MV-4-11 (cell line): ENCODE data around the gene GAS5.
"Not testable (repeated sequence)": the region's sequence is repeated elsewhere in the genome, so short reads cannot be mapped to it uniquely, and the experiment has no call there.

Source experiments
- DNase-seq: peaks from one replicate; lab custom pipeline; 2025; lab: John Stamatoyannopoulos, UW

The GAS5 gene

DNA sequence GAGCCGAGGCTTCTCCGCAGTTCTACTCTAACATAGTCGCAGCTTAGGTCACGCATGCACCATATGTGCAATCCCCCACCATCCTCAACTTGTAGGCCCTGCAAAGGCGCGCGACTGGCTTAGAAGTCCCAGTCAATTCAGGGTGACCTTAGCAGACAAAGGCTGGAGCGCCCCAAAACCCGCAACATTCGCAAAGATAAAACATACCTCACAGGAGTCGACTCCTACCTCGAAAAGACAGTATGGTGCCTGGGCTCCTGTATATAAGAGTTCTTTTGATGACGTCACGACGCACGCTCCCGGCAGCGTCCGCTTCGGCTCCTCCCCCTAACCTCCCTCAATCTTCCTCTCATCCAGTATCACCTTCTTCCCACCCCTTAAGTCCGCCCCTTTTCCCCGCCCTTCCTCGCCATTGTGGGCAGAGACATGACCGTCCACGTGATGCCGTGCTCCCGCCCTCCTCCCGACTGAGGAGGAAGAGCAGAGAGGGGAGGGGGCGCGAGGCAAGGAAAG, at the start of gene GAS5:
GAS5 (minus strand) TSS at position 237 of the 513 bp plus-strand sequence.
- peak; percentile 98 for DNase-seq

DNA sequence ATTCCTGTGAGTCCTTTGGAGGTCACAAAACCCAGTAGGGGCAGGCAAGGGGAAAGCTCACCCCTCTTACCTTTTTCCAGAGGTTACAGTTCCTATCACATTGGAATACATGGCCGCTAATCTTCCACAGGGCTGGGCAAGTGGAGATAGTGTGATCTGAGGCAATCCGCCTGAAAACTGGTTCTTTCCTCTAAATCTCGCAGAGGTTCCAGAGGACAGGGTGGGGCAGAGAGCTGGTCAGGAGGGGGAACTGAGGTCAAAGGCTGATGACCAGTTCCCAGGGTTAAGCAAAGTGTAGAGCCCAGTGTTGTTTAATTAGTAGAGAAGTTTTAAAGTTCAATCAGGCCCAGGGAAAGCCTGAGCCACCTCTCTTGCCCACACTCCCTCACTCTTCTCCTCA, 49.4 kb upstream of the GAS5 start, which contains the start of gene SERPINC1:
SERPINC1 (minus strand) TSS at position 179 of the 400 bp plus-strand sequence; CDS start at position 111, 68 bp downstream.
- DNase-seq, result no peak

DNA sequence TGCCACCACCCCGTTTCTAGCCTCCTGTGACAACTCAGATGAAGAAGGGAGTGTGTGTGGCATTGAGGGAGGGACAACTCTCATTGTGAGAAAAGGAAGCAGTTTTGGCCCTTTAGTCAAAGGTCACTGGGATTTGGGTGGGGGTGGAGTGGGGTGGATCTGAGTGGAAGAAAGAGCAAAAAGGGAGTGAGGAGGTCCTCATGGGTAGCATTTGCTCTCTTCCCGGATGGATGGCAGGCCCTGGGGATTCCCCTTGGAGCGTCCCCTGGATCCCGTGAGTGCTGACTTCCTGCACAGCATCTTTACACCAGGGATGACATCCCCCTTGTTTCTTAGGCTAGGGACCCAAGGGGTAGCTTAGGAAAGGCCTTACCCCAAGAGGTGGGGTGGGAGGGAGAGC, 48.9 kb upstream of the GAS5 start:
- DNase-seq, result no peak

DNA sequence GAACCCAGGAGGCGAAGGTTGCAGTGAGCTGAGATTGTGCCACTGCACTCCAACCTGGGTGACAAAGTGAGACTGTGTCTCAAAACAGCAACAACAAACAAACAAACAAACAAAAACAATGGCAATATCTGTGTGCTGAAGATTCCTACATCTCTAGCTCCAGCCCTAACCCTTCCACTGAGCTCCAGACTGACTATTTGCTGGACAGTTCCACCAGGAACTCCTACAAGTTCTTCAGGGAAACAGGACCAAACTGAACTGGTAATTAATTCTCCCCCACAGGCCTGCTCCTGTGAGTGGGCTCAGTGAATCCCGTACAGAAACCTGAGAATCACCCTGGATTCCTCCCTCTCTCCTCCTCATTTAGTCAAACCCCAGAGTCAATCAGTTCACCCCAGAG, 47.8 kb upstream of the GAS5 start:
- no peak for DNase-seq

DNA sequence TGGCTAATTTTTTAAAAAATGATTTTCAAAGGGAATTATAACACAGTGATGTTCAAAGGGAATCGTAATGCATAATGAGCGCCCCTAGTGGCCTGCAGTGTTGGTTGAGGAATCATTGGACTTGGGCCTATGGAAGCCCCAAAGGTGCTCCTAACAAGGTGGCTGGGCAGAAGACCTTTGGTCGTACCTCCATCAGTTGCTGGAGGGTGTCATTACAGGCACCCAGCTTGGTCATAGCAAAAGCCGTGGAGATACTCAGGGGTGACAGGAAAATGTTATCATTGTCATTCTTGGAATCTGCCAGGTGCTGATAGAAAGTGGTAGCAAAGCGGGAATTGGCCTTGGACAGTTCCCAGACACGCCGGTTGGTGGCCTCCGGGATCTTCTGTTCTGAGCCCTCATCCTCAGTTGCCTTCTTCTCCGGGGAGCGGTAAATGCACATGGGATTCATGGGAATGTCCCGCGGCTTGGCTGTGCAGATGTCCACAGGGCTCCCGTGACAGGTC, 46.6 kb upstream of the GAS5 start:
- no peak for DNase-seq

DNA sequence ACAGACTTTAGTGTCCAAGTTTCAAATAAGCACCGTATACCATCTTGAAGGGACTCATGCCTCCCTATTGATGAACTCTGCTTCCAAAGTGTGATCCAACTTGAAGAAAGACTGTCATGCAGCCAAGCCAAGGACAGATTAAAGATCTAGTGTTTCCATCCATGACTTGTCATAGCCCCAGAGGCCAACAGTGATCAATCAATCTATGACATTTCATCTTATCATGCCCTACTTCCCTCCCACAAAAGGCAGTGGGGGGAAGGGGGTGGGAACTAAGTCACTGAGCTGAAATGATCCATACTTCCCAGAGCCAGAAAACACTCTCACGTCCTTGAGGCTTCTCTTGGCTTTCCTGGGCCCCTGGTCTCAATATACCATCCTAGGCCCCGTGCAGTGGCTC, 45.3 kb upstream of the GAS5 start:
- no peak for DNase-seq

DNA sequence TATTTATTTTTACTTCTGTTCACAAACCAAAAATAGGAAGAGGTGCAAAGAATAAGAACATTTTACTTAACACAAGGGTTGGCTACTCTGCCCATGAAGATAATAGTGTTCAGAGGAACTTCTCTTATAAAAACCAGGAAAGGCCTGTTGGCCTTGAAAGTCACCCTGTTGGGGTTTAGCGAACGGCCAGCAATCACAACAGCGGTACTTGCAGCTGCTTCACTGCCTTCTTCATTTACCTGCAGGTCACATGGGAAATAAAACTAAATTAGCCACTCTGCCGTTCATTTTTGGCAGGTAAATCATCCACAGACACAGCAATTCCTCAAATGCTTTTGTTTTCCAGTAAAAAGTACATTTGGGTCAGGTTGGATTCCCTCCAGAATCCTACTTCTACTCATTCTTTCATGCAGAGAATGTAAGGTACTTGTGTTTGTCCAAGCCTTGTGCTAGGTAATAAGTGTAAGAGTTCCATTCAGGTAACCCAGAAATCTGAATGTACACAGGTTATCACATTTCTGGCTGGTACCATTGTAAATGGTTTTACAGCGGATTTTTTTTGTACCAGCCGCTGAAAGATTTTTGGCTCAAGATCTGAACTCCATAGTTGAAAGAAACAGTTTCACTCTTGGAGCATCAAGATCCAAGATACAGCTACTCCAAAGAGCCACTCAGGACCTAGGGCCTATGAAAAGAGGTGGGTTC, 36.2 kb upstream of the GAS5 start:
- no peak for DNase-seq

DNA sequence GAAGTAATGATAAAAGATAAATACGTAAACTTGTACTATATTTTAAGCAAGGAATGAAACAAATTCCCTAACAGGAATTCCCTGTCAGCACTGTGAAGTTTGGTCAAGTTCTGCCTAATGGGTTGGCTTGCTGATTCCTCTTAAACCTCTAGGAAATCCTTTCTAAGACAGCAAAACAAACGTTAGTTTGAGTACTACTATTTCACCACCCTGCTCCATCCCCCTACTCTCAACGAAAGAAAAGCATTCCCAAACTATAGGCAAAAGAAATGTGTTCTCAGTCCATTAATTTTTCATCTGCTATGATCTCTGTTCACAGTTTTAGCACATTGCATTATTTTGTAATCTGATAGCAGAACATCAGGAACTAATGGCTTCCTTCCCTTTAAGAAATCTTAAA, 33.2 kb upstream of the GAS5 start:
- no peak for DNase-seq

DNA sequence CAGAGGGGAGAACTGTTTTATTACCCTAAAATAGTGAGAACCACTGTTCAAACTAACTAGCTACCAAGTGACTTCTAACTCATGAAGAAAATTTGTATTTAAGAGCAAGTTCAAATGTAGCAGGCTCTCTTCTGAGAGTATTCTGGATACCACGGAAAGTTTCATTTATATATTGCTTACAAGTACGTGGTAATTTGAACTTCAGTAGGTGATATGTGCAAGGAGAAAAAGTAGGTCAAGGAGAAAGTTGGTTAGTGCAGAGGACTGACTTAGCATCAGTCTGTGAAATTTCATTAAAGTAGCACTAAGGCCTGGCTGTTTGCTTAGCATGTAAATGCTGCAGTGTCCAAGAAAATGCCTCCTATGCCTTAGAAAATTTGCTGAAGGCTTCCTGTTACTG, 32.6 kb upstream of the GAS5 start:
- no peak for DNase-seq

DNA sequence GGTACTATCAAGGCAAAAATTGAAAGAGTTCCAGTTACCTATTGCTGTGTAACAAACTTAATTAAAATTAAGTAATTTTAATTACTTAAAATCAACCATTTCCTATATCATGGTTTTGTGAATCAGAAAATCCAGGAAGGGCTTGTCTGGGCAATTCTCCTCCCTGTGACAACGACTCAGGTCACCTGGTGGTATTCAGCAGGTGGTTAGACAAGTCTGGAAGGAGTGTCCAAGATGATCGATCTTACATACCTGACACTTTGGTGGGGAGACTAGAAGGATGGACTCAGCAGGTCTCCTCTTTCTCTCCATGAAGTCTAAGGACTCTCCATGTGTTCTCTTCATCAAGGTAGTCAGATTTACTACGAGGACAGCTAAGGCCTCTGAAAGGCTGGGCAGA, 26.4 kb upstream of the GAS5 start:
- DNase-seq, result no peak

DNA sequence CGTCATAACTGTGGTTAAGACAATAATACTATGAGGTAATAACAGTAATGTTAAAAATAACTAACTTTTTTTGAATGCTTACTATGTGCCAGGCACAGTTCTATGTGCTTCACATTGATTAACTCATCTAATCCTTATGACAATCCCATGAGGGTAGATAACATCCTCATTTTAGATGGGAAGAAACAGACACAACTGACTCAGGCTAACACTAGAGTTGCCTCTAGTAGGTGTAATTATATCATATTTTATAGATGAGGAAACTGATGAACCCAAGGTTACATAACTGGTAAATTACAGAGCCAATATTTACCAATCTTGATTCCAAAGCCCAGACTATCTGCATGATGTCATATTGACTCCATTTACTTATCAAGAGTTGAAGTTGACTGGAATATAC, 25.8 kb upstream of the GAS5 start:
- no peak for DNase-seq

DNA sequence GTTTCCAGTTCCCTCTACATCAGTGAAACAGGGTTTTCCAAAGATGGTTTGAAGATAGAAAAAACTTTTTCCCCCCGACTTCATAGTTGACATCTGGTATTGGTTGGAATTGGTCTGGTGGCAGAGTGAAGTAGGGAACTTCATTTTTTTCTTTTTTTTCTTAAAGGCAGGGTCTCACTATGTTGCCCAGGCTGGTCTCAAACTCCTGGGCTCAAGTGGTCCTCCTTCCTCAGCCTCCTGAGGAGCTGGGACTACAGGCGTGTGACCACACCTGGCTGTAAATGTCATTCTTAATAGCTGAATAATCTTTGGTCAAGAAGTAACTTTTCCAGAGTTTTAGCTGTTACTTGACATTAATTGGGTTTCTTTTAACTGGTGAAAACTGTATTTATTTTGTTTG, 22.1 kb upstream of the GAS5 start:
- DNase-seq, result no peak

DNA sequence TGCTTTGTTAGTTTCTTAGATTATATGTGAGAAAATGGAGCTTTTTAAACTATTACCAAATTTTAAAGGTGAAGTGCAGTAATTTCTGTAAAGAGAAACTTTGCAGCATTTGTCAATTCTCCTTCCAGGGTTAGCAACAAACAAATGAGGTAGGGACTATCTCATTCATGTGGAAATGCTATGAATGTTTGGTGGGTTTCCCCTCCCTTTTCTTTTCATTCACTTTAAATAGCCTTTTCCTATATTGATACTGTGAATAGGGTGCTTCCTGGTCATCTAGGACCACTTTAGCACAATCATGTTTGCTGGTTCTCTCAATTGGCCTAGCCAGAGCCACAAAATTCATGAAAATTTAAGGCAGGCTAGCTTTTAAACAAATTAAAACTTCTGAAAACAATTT, 21.0 kb upstream of the GAS5 start:
- DNase-seq, result no peak

DNA sequence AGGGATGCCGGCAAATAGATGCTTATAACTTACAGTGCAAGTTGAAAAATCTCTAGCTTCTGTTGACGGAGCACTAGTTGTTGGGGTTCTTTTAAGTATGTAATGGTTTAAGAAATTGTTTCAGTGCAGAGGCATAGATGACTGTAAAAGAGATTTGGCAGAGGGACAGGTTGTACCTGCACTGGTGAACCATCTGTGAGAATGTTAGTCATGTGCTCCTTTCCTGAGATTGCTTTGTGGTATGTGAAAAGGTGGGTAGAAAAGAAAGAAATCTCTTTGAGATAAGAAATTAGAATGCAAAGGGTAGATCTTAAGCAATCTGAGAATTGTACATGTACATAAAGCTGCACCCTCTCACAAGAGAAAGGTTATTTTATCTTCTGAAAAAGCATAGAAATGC, 19.8 kb upstream of the GAS5 start:
- DNase-seq, result no peak

DNA sequence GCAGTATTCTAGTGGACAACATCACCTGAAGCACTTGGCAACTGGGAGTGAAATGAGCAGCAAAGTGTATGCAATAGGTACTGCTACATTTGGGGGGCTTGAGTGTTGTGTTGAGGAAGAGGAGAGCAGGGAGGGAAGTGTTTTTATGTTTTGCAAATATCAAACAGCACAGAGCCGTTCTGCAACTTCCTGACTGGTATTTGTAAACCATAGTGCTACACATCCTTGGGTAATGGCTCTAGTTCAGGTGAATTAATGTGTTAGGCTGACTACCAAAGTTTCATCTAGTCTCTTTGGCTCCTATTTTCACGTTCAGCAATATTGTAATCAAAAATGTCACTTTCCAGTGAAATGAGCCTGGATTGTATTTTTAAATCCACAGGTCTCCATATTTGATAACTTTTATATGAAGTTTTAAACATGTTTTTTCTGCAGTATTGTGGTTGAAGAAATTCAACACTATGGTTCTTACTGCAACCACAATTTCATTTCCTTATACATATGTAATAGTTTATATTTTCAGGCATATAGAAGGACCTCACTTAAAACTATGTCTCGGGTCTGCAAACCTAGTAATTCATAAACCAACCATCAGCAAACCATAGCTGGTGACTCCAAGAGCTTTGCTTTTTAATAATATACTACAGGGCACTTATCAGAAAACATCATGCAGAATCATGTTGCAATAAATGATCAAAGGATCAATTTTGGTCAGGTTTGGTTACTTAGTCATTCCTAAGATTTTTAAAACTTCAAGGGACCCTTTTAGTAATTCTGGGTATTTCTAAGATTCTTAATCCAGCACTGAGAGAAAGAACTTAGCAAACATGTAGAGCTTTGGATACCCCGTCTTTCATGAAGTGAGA, 19.2 kb upstream of the GAS5 start:
- no peak for DNase-seq

DNA sequence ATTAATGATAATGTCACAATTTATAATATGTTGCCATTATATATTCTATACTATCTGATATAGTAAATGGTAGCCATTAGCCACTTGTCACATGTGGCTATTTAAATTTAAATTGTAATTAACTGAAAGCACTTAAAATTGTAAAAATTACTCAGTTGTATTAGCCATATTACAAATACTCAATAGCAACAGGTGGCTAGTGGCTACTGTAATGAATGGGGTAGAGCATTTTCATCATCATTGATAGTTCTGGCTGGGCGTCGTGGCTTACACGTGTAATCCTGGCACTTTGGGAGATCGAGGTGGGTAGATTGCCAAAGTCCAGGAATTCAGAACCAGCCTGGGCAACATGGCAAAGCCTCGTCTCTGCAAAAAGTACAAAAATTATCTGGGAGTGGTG, 16.9 kb upstream of the GAS5 start:
- no peak for DNase-seq

DNA sequence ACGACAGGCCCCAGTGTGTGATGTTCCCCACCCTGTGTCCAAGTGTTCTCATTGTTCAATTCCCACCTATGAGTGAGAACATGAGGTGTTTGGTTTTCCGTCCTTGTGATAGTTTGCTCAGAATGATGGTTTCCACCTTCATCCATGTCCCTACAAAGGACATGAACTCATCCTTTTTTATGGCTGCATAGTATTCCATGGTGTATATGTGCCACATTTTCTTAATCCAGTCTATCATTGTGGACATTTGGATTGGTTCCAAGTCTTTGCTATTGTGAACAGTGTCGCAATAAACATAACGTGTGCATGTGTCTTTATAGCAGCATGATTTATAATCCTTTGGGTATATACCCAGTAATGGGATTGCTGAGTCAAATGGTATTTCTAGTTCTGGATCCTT, 13.3 kb upstream of the GAS5 start:
- DNase-seq, result not testable (repeated sequence)

DNA sequence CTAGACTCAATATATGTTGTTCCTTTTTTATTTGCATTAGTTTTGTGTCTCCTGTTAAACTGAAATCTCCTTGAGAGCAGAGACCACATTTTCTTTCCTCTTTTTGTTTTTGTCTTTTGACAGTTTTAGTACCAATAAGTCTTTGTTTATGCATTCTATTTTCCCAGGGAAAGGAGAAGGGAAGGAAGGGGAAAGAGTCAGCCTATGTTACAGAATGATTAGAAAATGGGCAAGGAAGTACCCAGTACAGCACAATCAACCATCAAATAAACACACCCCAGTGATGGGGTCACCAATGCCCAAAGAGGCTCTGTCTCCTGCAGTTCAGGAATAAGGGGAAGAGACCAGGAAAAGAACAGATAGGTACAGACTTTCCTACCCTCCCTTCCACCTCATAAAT, 10.5 kb upstream of the GAS5 start:
- DNase-seq, result no peak

DNA sequence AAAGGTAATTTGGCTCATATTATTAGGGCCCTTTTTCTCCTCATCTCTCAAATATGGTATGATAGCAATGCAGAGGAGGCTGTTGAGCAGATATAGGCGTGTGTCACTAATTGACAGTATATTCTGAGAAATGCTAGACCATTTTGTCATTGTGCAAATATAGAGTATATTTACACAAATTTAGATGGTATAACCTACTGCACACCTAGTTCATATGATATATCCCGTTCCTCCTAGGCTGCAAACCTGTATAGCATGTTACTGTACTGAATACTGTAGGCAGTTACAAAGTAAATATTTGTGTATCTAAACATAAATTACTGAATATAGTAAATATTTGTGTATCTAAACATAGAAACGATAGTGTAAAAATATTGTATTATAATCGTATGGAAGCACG, 8.9 kb upstream of the GAS5 start:
- no peak for DNase-seq

DNA sequence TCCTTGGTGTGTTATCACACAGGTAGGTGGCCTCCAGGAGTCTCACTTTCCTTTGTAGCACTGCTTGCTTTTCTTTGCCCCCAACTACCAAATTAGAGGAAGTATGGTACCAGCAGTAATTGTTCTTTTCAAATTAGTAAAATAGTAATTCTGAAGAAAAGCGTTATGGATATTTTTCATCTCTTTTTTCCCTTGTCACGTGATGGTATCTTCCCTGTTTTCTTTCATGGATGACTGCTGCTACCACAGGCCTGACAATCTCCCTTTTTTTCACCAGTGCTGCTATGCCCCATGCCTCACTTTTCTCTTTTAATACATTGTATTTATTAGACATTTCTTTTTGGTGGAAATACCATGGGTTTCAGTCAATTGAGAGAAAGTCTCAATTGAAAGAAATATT, 3.7 kb upstream of the GAS5 start:
- DNase-seq, result no peak

DNA sequence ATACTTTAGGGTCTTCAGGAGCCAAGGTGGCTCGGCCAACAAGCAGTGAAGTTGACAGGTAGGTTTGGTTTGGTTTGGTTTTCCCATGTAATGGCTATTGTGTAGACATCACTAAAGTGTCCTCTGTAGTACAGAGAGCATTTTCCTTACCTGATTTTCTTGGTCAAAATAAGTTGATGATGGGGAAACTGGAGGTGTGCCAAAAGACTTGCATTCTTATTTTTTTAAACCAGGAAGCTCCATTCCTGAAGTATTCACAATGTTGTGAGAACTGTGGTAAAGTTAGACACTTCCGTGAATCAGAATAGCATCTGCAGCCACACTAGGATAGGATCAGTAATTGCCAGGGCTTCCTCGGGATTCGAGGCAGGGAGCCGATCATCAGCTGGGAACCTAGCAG, 3.3 kb upstream of the GAS5 start:
- DNase-seq, result no peak

DNA sequence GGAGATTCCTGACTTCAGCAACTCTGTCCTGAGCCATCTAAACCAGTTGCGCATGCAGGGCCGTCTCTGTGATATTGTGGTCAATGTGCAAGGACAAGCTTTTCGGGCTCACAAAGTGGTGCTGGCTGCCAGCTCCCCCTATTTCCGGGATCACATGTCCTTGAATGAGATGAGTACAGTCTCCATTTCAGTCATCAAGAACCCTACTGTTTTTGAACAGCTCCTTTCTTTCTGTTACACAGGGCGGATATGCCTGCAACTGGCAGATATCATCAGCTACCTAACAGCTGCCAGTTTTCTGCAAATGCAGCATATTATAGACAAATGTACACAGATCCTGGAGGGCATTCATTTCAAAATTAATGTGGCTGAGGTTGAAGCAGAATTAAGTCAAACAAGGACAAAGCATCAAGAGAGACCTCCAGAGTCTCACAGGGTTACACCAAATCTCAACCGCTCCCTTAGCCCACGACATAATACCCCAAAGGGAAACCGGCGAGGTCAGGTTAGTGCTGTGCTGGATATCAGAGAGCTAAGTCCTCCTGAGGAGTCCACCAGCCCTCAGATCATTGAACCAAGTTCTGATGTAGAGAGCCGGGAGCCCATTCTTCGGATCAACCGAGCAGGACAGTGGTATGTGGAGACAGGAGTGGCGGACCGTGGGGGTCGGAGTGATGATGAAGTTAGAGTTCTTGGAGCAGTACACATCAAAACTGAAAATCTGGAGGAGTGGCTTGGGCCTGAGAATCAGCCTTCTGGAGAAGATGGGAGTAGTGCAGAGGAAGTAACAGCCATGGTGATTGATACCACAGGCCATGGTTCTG, 2.7 kb upstream of the GAS5 start:
- DNase-seq, result no peak
